ENCODE data around the gene RBMS2. TPM values are rescaled to one million over a fixed set of nuclear protein-coding genes. Genes with fewer than 3 reads are reported as not detected.
A peak's percentile ranks its signal among the peaks of the same experiment; 100 is the strongest.

Gene RBMS2
- total RNA-seq, 4 donors from 2014 or later, result 4.1 to 11.0 (median 5.4) TPM

DNA sequence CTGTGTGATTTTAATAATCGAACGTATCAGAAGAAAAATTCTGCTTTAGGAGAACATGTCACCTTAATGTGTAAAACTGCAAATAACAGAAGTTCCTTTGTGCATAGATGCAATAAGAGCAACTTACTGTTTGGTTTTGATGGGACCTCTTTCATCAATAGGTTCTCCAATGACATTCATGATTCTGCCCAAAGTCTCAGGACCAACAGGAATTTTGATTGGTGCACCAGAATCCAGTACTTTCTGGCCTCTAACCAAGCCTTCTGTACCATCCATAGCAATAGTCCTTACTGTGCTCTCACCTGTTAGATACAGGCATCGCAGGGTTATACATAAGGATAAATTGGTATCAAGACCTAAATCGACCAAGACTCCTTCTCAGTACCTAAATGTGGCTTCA is 123.0 kb downstream of the RBMS2 start:
- H3K27me3 ChIP-seq, result no peaks in the 10 kb centered on the region
- intact Hi-C loops (cut with DNase I; ENCODE audit: low total_unique reads), result loop anchor here (1.0 to 2.0 kb wide), 2 partner anchors 44 to 81 kb away; partner anchors contain the start of genes NACA and PTGES3
- peak overlapping the region; percentile 92 to 99 (median 95) for H3K27ac ChIP-seq
- no peaks in the 10 kb centered on the region for H3K9me3 ChIP-seq
- ATAC-seq (no peak), DNase-seq (no peak)
- in situ Hi-C loops (cut with MboI; ENCODE audit: low sequenced_read_pairs in 4 of 4), result loop anchor here in 2 of 4 donors (10.0 to 25.0 kb wide), 2 partner anchors 80 to 868 kb away; partner anchors contain the start of genes DDIT3 (in 1 of the 2), MBD6 (in 1 of the 2) and NACA (in 1 of the 2)
- TF ChIP-seq POLR2A (IDR thresholded peaks at IDR 0.05), result no peak
- TF ChIP-seq, protein P1, sequence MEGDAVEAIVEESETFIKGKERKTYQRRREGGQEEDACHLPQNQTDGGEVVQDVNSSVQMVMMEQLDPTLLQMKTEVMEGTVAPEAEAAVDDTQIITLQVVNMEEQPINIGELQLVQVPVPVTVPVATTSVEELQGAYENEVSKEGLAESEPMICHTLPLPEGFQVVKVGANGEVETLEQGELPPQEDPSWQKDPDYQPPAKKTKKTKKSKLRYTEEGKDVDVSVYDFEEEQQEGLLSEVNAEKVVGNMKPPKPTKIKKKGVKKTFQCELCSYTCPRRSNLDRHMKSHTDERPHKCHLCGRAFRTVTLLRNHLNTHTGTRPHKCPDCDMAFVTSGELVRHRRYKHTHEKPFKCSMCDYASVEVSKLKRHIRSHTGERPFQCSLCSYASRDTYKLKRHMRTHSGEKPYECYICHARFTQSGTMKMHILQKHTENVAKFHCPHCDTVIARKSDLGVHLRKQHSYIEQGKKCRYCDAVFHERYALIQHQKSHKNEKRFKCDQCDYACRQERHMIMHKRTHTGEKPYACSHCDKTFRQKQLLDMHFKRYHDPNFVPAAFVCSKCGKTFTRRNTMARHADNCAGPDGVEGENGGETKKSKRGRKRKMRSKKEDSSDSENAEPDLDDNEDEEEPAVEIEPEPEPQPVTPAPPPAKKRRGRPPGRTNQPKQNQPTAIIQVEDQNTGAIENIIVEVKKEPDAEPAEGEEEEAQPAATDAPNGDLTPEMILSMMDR (IDR thresholded peaks at IDR 0.05 in 4 of 5, conservative IDR thresholded peaks at IDR 0.05 in 1 of 5), result no peak
- peaks cover 27 to 44% of the 10 kb centered on the region in 2 donors for H3K4me1 ChIP-seq
- peaks cover 12 to 55% of the 10 kb centered on the region in 2 donors for H3K36me3 ChIP-seq
- peak overlapping the region; percentile 66 to 99 (median 94) for H3K4me3 ChIP-seq

DNA sequence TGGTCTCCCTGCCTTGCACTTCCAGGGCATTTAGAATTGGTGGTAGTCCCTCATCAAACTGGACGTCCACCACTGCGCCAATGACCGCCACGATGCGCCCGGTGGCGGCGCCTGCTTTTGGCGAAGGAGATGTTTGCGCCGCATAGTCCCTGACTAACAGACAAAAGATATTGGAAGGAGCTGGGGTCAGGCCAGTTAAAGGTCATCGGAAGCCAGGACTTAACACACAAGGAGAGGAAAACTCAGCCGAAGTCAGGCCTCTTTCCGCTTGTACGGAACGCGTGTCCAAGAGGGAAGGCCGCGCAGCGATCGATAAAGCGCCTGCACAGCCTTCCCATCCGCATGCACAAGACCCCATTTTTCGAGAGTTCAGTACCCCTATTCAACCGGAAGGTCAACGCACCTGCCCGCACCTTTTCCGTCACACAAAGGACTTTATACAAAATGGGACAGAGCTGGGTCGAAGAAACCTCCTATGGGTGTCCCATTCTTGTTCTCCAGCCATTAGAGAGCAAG is 123.6 kb downstream of the RBMS2 start:
- H3K9me3 ChIP-seq, result no peaks in the 10 kb centered on the region
- intact Hi-C loops (cut with DNase I; ENCODE audit: low total_unique reads) (loop anchor here (1.0 to 2.0 kb wide), 2 partner anchors 44 to 80 kb away; partner anchors contain the start of genes NACA and PTGES3), in situ Hi-C loops (cut with MboI; ENCODE audit: low sequenced_read_pairs in 4 of 4) (loop anchor here in 2 of 4 donors (10.0 to 25.0 kb wide), 2 partner anchors 80 to 867 kb away; partner anchors contain the start of genes DDIT3 (in 1 of the 2), MBD6 (in 1 of the 2) and NACA (in 1 of the 2))
- H3K36me3 ChIP-seq, result peaks cover 12 to 49% of the 10 kb centered on the region in 2 donors
- ATAC-seq (peak; percentile 9 to 11), DNase-seq (peak in 1 of 2 donors; percentile 33)
- peaks cover 27 to 38% of the 10 kb centered on the region in 2 donors for H3K4me1 ChIP-seq
- TF ChIP-seq POLR2A (IDR thresholded peaks at IDR 0.05), result no peak
- TF ChIP-seq, protein P1 (IDR thresholded peaks at IDR 0.05 in 4 of 5, conservative IDR thresholded peaks at IDR 0.05 in 1 of 5), result peak in 1 of 5 experiments; percentile 9
- peak overlapping the region; percentile 66 to 99 (median 94) for H3K4me3 ChIP-seq
- peak overlapping the region; percentile 92 to 99 (median 95) for H3K27ac ChIP-seq
- no peaks in the 10 kb centered on the region for H3K27me3 ChIP-seq

Other genes starting within 250 kb of the RBMS2 start
- 100 to 1,000 TPM; 211 to 359 (median 271) TPM for gene CS, start 221.5 kb upstream of the RBMS2 start, total RNA-seq
- 10 to 100 TPM; 21.7 to 59.1 (median 28.4) TPM for gene CNPY2, start 205.8 kb upstream of the RBMS2 start, total RNA-seq
- 10 to 100 TPM in 2 of 4 donors, 1 to 10 TPM in 2; 7.8 to 33.0 (median 11.6) TPM for gene PAN2, start 187.8 kb upstream of the RBMS2 start, total RNA-seq
- gene IL23A, start 182.9 kb upstream of the RBMS2 start, total RNA-seq, result not detected
- gene STAT2, start 161.7 kb upstream of the RBMS2 start, total RNA-seq, result 10 to 100 TPM; 21.0 to 33.2 (median 27.4) TPM
- gene APOF, start 159.0 kb upstream of the RBMS2 start, total RNA-seq, result under 1 TPM in 1 of 4 donors, not detected in 3; 0.27 TPM
- 1 to 10 TPM; 1.9 to 4.6 (median 2.5) TPM for gene TIMELESS, start 72.4 kb upstream of the RBMS2 start, total RNA-seq
- gene MIP, start 67.2 kb upstream of the RBMS2 start, total RNA-seq, result not detected
- gene SPRYD4, start 53.2 kb upstream of the RBMS2 start, total RNA-seq, result 1 to 10 TPM; 1.6 to 4.7 (median 2.9) TPM
- 1 to 10 TPM in 1 of 4 donors, under 1 TPM in 1, not detected in 2; 0.53 to 1.9 TPM for gene GLS2, start 33.7 kb upstream of the RBMS2 start, total RNA-seq
- gene BAZ2A, start 108.5 kb downstream of the RBMS2 start, total RNA-seq, result 10 to 100 TPM; 40.5 to 65.8 (median 55.4) TPM
- 1,000 to 10,000 TPM in 2 of 4 donors, 100 to 1,000 TPM in 2; 779 to 1,310 (median 926) TPM for gene ATP5F1B, start 124.2 kb downstream of the RBMS2 start, total RNA-seq
- 10 to 100 TPM; 57.2 to 81.4 (median 69.3) TPM for gene PTGES3, start 166.5 kb downstream of the RBMS2 start, total RNA-seq
- 100 to 1,000 TPM; 225 to 438 (median 398) TPM for gene NACA, start 203.5 kb downstream of the RBMS2 start, total RNA-seq
- gene PRIM1, start 230.5 kb downstream of the RBMS2 start, total RNA-seq, result 1 to 10 TPM; 3.2 to 5.9 (median 3.7) TPM
- 1 to 10 TPM in 3 of 4 donors, not detected in 1; 1.2 to 2.3 (median 1.6) TPM for gene HSD17B6, start 241.5 kb downstream of the RBMS2 start, total RNA-seq